Psoas muscle (tissue), 8 donors: Measurements from ENCODE around the gene TASP1. TPM values are rescaled to one million over a fixed set of nuclear protein-coding genes. Genes with fewer than 3 reads are reported as not detected.

ENCODE experiments used
- ATAC-seq, 4 donors: fragments of 200-7000 bp; cut with Tn5 transposase; one replicate each; pipeline ENCODE4 v1.9.1; 2020; ENCODE audit warnings: moderate library complexity in 3 of 4, mild to moderate bottlenecking in 2 of 4
- DNase-seq, 2 donors: peaks; one replicate each; pipeline ENCODE4 v3.0.0-alpha.2; 2020
- H3K27ac ChIP-seq: fragments of 200-600 bp; one replicate; pipeline ENCODE4 v1.8.0; 2022
- H3K27me3 ChIP-seq, 3 donors: fragments of 200-600 bp in 1 of 3; one replicate each; pipeline versions ENCODE4 v1.6.1 to v1.8.0; 2013 to 2022; ENCODE audit warnings: low read length in 2 of 3, mild to moderate bottlenecking in 2 of 3, moderate library complexity in 1 of 3; ENCODE audit not compliant: insufficient read depth in 3 of 3
- H3K36me3 ChIP-seq, 2 donors: fragments of 200-600 bp in 1 of 2; one replicate each; pipeline versions ENCODE4 v1.6.1 to v1.8.0; 2013 to 2022; ENCODE audit warnings: low read depth in 1 of 2, mild to moderate bottlenecking in 1 of 2, moderate library complexity in 1 of 2; ENCODE audit not compliant: insufficient read depth in 1 of 2
- H3K4me1 ChIP-seq: fragments of 200-600 bp; one replicate; pipeline ENCODE4 v1.8.0; 2022
- H3K4me3 ChIP-seq: fragments of 200-600 bp; one replicate; pipeline ENCODE4 v1.8.0; 2022; ENCODE audit warnings: mild to moderate bottlenecking
- H3K9me3 ChIP-seq: fragments of 200-600 bp; one replicate; pipeline ENCODE4 v1.8.0; 2022
- WGBS, 3 donors: extraction: QIAGEN DNeasy Blood & Tissue Kit; methylation state at CpG; one replicate each; pipeline versions ENCODE4 v1.1.6 to v1.1.7; 2013; 5-methylcytosine and 5-hydroxymethylcytosine counted together
- intact Hi-C, 2 donors: fragments of 100-400 bp; cut with DNase I; formaldehyde crosslinking; loops; one replicate each; pipeline versions ENCODE4 v1.11.0 to v1.14.2; 2022
- polyA plus RNA-seq, 3 donors: library from polyadenylated mRNA; stranded (reverse); fragments of 200-250 nt; gene quantifications; one replicate each; pipeline ENCODE4 v1.2.3, GENCODE V29; 2013
- total RNA-seq, 4 donors: library from RNA; stranded (reverse); fragmentation: NEBNext Ultra II Directional in 2 of 4; extraction: Animal tissue kit (Norgen Biotek cat#: 25700) in 2 of 4; gene quantifications; one replicate each; pipeline versions ENCODE4 v1.2.1 to v1.2.4, GENCODE V29; 2021 to 2023
- TF ChIP-seq, protein P1 (sequence below): fragments of 200-600 bp; IDR thresholded peaks from one replicate; pipeline ENCODE4 v1.8.0; 2022; ENCODE audit warnings: antibody characterized with exemption
- donor health status: healthy with polysubstance abuse.
- donor health status: DM: no; HTN: no; CAD: no; lungs with moderate emphysema.
- donor health status: Bipolar disorder and iron deficiency.
- donor health status: healthy.
- donor health status: DM: yes; HTN: yes; CAD: no.
- donor health status: DM: no; HTN: no; CAD: no.
- donor health status: DM: no; HTN: no; CAD: no.
- donor health status: DM: yes; HTN: yes; CAD: no.

TASP1 gene
- total and polyA plus RNA-seq, 7 donors, result 1.8 to 4.8 (median 3.2) TPM

DNA sequence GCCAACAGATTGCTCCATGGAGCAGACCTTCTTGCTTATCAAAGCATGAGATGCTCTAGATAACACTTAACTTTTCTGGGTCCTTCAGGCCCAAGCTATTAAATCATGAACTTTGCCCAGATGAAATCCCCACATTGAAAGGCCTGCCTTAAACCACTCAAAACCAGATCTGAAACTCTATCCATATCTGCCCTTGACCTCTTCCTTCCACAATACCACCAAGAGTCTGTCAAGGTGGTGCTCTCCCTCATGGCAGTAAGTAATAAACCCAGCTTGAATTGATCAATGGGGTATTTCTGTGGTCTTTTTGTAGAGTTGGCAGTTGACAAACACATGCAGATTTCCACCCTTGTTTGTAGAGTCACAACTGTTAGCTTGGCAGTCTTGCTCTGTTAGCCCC is 282.1 kb downstream of the TASP1 start:
- intact Hi-C loops, result no loop called here
- DNase-seq, result no peak
- H3K4me1 ChIP-seq, result no peaks in the 10 kb centered on the region
- no peaks in the 10 kb centered on the region for H3K9me3 ChIP-seq
- H3K27me3 ChIP-seq, result no peaks in the 10 kb centered on the region
- TF ChIP-seq, protein P1, sequence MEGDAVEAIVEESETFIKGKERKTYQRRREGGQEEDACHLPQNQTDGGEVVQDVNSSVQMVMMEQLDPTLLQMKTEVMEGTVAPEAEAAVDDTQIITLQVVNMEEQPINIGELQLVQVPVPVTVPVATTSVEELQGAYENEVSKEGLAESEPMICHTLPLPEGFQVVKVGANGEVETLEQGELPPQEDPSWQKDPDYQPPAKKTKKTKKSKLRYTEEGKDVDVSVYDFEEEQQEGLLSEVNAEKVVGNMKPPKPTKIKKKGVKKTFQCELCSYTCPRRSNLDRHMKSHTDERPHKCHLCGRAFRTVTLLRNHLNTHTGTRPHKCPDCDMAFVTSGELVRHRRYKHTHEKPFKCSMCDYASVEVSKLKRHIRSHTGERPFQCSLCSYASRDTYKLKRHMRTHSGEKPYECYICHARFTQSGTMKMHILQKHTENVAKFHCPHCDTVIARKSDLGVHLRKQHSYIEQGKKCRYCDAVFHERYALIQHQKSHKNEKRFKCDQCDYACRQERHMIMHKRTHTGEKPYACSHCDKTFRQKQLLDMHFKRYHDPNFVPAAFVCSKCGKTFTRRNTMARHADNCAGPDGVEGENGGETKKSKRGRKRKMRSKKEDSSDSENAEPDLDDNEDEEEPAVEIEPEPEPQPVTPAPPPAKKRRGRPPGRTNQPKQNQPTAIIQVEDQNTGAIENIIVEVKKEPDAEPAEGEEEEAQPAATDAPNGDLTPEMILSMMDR, result no peak
- H3K4me3 ChIP-seq, result no peak overlapping the region
- ATAC-seq, result no peak
- no peaks in the 10 kb centered on the region for H3K36me3 ChIP-seq
- H3K27ac ChIP-seq, result no peak overlapping the region

- H3K4me3 ChIP-seq, result no peak overlapping the region
- TF ChIP-seq, protein P1, result no peak
- intact Hi-C loops, result no loop called here
- H3K27ac ChIP-seq, result no peak overlapping the region
- DNase-seq (no peak), ATAC-seq (no peak)
- no peaks in the 10 kb centered on the region for H3K27me3 ChIP-seq
- no peaks in the 10 kb centered on the region for H3K4me1 ChIP-seq
- H3K9me3 ChIP-seq, result no peaks in the 10 kb centered on the region
- no peaks in the 10 kb centered on the region for H3K36me3 ChIP-seq
These were observed 282.7 kb downstream of the TASP1 start for GRCh38 chr20:13355941-13356486.

- intact Hi-C loops, result no loop called here
- DNase-seq, result no peak
- WGBS, 3 donors, result 27 to 49% (median 38%) methylated on average over 3 of the region's 3 CpGs
These were observed 283.3 kb downstream of the TASP1 start for GRCh38 chr20:13355411-13355810.

DNA sequence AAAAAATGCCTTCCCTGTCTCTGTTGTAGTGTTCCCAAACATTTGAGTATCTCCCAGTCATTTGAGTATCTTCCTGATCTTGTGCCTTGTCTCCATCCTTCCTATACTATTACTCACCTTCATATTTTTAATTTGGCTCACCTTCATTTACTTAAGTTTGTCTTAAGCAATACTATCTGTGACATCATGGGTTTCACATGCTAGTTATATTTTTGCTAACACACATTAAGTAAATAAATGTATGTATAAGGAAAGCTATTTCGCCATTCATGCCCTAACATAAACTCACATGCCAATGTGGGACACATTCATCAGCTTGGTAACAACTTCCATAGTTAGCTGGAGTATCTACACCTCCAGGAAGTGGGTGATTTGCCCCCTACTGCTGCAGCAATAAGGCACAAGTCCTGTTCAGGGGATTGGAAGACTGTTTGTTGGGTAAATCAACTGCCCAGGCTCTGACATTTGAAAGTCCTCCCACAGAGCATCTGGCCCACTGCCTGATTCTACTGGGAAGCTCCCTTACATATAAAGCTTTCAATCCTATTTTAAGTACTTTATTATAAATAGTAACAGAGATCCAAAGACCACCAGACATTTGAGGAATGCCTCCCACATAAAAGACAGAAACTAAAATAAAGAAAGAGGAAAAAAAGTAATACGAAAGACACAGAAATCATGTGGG is 285.3 kb downstream of the TASP1 start:
- H3K4me3 ChIP-seq, result no peak overlapping the region
- H3K9me3 ChIP-seq, result no peaks in the 10 kb centered on the region
- 91 to 96% (median 94%) methylated on average over 2 of the region's 2 CpGs for WGBS, 3 donors
- intact Hi-C loops, result no loop called here
- TF ChIP-seq, protein P1, result no peak
- DNase-seq (no peak), ATAC-seq (no peak)
- H3K27me3 ChIP-seq, result no peaks in the 10 kb centered on the region
- no peaks in the 10 kb centered on the region for H3K36me3 ChIP-seq
- H3K27ac ChIP-seq, result no peak overlapping the region
- H3K4me1 ChIP-seq, result no peaks in the 10 kb centered on the region

More at GRCh38 chr20:13355411-13355810, 283.3 kb downstream of the TASP1 start:
- TF ChIP-seq, protein P1, result no peak
- H3K27ac ChIP-seq, result no peak overlapping the region
- no peaks in the 10 kb centered on the region for H3K9me3 ChIP-seq
- H3K4me1 ChIP-seq, result no peaks in the 10 kb centered on the region
- H3K4me3 ChIP-seq, result no peak overlapping the region
- H3K36me3 ChIP-seq, result no peaks in the 10 kb centered on the region
- H3K27me3 ChIP-seq, result no peaks in the 10 kb centered on the region
- peak in 1 of 4 donors; percentile 27 for ATAC-seq

DNA sequence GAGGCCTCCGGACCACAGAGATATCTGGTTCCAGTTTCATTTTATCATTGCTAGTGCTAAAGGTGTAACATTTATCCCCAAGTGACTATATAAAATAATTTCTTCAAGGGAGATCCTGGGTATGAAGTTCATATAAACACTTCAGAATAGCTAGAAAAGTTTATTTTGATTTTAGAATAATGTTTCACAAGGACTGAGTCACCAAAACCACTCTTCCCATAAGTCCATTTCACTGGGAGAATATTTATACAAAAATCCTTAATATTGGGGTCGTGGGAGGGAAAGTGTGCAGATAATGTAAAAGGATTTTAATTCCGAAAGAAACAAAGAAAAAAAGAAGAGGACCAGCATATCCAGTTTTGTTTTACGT is 289.5 kb downstream of the TASP1 start:
- intact Hi-C loops, result no loop called here
- H3K36me3 ChIP-seq, result no peaks in the 10 kb centered on the region
- 92 to 95% (median 92%) methylated on average over 4 of the region's 4 CpGs for WGBS, 3 donors

More for the DNA sequence above, 289.5 kb downstream of the TASP1 start:
- no peaks in the 10 kb centered on the region for H3K27me3 ChIP-seq
- H3K27ac ChIP-seq, result no peak overlapping the region
- ATAC-seq, result no peak
- H3K4me1 ChIP-seq, result no peaks in the 10 kb centered on the region
- no peak overlapping the region for H3K4me3 ChIP-seq
- H3K9me3 ChIP-seq, result no peaks in the 10 kb centered on the region
- TF ChIP-seq, protein P1, result no peak
- DNase-seq, result no peak
